HepG2 (cell line): ENCODE measurements around the gene RABGGTA. TPM values are rescaled to one million over a fixed set of nuclear protein-coding genes. Genes with fewer than 3 reads are reported as not detected.

Source experiments
- BCL6 ChIP-seq: IDR thresholded peaks from 2 replicates; pipeline ENCODE4 v1.6.1; 2016; ENCODE audit warnings: missing genetic modification reagents, missing compliant biosample characterization
- ETV5 ChIP-seq: IDR thresholded peaks from 2 replicates; pipeline ENCODE4 v1.6.1; 2018; ENCODE audit warnings: missing biosample characterization, missing genetic modification reagents, inconsistent platforms, borderline replicate concordance
- HES4 ChIP-seq: sonication (generic); formaldehyde crosslinking; IDR thresholded peaks from 2 replicates; pipeline ENCODE4 v1.9.0; 2021; ENCODE audit warnings: mild to moderate bottlenecking, missing genetic modification reagents, borderline replicate concordance
- MAX ChIP-seq: IDR thresholded peaks from 2 replicates; pipeline ENCODE4 v1.6.1; 2012; ENCODE audit warnings: inconsistent platforms
- MYC ChIP-seq: sonication (generic); formaldehyde crosslinking; IDR thresholded peaks from 2 replicates; pipeline ENCODE4 v1.9.0; 2021; ENCODE audit warnings: missing genetic modification reagents, borderline replicate concordance
- MZF1 ChIP-seq: sonication (generic); formaldehyde crosslinking; IDR thresholded peaks from 2 replicates; pipeline ENCODE4 v1.8.1; 2023; ENCODE audit warnings: mild to moderate bottlenecking, missing genetic modification reagents, borderline replicate concordance
- REL ChIP-seq: sonication (generic); formaldehyde crosslinking; conservative IDR thresholded peaks from 2 replicates; pipeline ENCODE4 v1.8.0; 2022; ENCODE audit warnings: mild to moderate bottlenecking, missing genetic modification reagents, moderate library complexity
- REXO4 ChIP-seq: sonication (generic); formaldehyde crosslinking; IDR thresholded peaks from 2 replicates; pipeline ENCODE4 v1.8.0; 2022; ENCODE audit warnings: missing genetic modification reagents, mild to moderate bottlenecking, borderline replicate concordance
- RFXANK ChIP-seq: IDR thresholded peaks from 2 replicates; pipeline ENCODE4 v1.6.1; 2016
- RNF2 ChIP-seq: fragments of 450-650 bp; conservative IDR thresholded peaks from 2 replicates; pipeline ENCODE4 v1.6.1; 2016; ENCODE audit warnings: low read depth
- SIN3B ChIP-seq: fragments of 150-350 bp; IDR thresholded peaks from 2 replicates; pipeline ENCODE4 v1.6.1; 2014; ENCODE audit warnings: low read length
- SNAPC2 ChIP-seq: sonication (generic); formaldehyde crosslinking; IDR thresholded peaks from 2 replicates; pipeline ENCODE4 v1.8.1; 2022; ENCODE audit warnings: mild to moderate bottlenecking, missing genetic modification reagents
- SP1 ChIP-seq, 2 experiments: fragments of 450-650 bp in 1 of 2; sonication (generic) in 1 of 2; formaldehyde crosslinking in 1 of 2; IDR thresholded peaks; 2 replicates each; pipeline versions ENCODE4 v1.4.0 to v1.6.1; 2016 to 2020; ENCODE audit warnings: missing genetic modification reagents in 1 of 2
- SRF ChIP-seq: IDR thresholded peaks from 2 replicates; pipeline ENCODE4 v1.6.1; 2011; ENCODE audit warnings: mild to moderate bottlenecking, low read depth, low read length, moderate library complexity
- TEAD3 ChIP-seq: optimal IDR thresholded peaks from 2 replicates; pipeline ENCODE3; 2016; ENCODE audit warnings: borderline replicate concordance
- U2AF2 ChIP-seq: fragments of 200-400 bp; formaldehyde crosslinking; IDR thresholded peaks from 2 replicates; pipeline ENCODE4 v1.6.1; 2017; ENCODE audit warnings: low read depth, mild to moderate bottlenecking, low read length
- ZNF264 ChIP-seq: sonication (generic); formaldehyde crosslinking; IDR thresholded peaks from 2 replicates; pipeline ENCODE4 v1.4.0; 2020; ENCODE audit warnings: missing genetic modification reagents
- ZNF335 ChIP-seq: sonication (generic); formaldehyde crosslinking; IDR thresholded peaks from 2 replicates; pipeline ENCODE4 v1.4.0; 2020; ENCODE audit warnings: missing genetic modification reagents
- ZNF672 ChIP-seq: sonication (generic); formaldehyde crosslinking; IDR thresholded peaks from 2 replicates; pipeline ENCODE4 v1.8.1; 2022; ENCODE audit warnings: missing genetic modification reagents
- ZNF704 ChIP-seq: sonication (generic); formaldehyde crosslinking; IDR thresholded peaks from 2 replicates; pipeline ENCODE4 v1.8.1; 2023; ENCODE audit warnings: mild to moderate bottlenecking, inconsistent platforms, moderate library complexity, missing genetic modification reagents, borderline replicate concordance
- ZNF772 ChIP-seq: sonication (generic); formaldehyde crosslinking; IDR thresholded peaks from 2 replicates; pipeline ENCODE4 v1.5.0; 2020; ENCODE audit warnings: mild to moderate bottlenecking, missing genetic modification reagents
- ZNF777 ChIP-seq: sonication (generic); formaldehyde crosslinking; IDR thresholded peaks from 2 replicates; pipeline ENCODE4 v1.4.0; 2020; ENCODE audit warnings: missing genetic modification reagents
- polyA plus RNA-seq, 8 experiments: library from polyadenylated mRNA; depleted of rRNA in 3 of 8; stranded (reverse) in 7 of 8; unstranded in 1 of 8; fragments of >200 nt; fragmentation: Illumina TruSeq in 4 of 8; extraction: Trizol in 4 of 8; gene quantifications; 2 replicates each; pipeline versions ENCODE4 v1.2.1 to v1.2.3, GENCODE V29; 2011 to 2016; ENCODE audit warnings: low read depth in 4 of 8, missing spikeins in 1 of 8, mixed read lengths in 1 of 8; ENCODE audit not compliant: insufficient read depth in 1 of 8
- total RNA-seq, 5 experiments: library from RNA; depleted of rRNA; stranded (reverse); fragments of >200 nt; fragmentation: Illumina TruSeq; extraction: Trizol; gene quantifications; 2 replicates each; pipeline ENCODE4 v1.2.3, GENCODE V29; 2016; ENCODE audit warnings: low read depth in 1 of 5
- TF ChIP-seq, protein P1 (sequence below): sonication (generic); formaldehyde crosslinking; IDR thresholded peaks from 2 replicates; pipeline ENCODE4 v1.5.0; 2020; ENCODE audit warnings: mild to moderate bottlenecking, missing genetic modification reagents, borderline replicate concordance

The RABGGTA gene
- total and polyA plus RNA-seq, 2 of the 13 experiments (the other 11 are each of a cell fraction or from before 2014, with no cell fraction given) = 57.9 to 90.8 TPM

GRCh38 chr14:24315243-24315806 lies 43.9 kb upstream of the RABGGTA start (continued):
- TF ChIP-seq ZNF777 (CRISPR knock-in tag) (no peak), HES4 (CRISPR knock-in tag) (no peak), SRF (peak; percentile 17; the same call in 1 of the 2 replicates), ZNF264 (CRISPR knock-in tag) (no peak), U2AF2 (no peak), ZNF704 (no peak), ZNF772 (CRISPR knock-in tag) (no peak), REXO4 (no peak), TEAD3 (no peak), BCL6 (CRISPR knock-in tag) (no peak), MZF1 (no peak), SP1 (IDR thresholded peaks at IDR 0.05) (no peak), SP1 (CRISPR knock-in tag; IDR thresholded peaks at IDR 0.05) (no peak), MYC (CRISPR knock-in tag) (no peak), MAX (no peak), ZNF672 (CRISPR knock-in tag) (no peak), RFXANK (CRISPR knock-in tag) (no peak), ZNF335 (CRISPR knock-in tag) (no peak), SNAPC2 (CRISPR knock-in tag) (no peak), SIN3B (no peak), ETV5 (peak; percentile 26; the same call in 1 of the 2 replicates), RNF2 (no peak), REL (CRISPR knock-in tag) (no peak)
- TF ChIP-seq, protein P1, sequence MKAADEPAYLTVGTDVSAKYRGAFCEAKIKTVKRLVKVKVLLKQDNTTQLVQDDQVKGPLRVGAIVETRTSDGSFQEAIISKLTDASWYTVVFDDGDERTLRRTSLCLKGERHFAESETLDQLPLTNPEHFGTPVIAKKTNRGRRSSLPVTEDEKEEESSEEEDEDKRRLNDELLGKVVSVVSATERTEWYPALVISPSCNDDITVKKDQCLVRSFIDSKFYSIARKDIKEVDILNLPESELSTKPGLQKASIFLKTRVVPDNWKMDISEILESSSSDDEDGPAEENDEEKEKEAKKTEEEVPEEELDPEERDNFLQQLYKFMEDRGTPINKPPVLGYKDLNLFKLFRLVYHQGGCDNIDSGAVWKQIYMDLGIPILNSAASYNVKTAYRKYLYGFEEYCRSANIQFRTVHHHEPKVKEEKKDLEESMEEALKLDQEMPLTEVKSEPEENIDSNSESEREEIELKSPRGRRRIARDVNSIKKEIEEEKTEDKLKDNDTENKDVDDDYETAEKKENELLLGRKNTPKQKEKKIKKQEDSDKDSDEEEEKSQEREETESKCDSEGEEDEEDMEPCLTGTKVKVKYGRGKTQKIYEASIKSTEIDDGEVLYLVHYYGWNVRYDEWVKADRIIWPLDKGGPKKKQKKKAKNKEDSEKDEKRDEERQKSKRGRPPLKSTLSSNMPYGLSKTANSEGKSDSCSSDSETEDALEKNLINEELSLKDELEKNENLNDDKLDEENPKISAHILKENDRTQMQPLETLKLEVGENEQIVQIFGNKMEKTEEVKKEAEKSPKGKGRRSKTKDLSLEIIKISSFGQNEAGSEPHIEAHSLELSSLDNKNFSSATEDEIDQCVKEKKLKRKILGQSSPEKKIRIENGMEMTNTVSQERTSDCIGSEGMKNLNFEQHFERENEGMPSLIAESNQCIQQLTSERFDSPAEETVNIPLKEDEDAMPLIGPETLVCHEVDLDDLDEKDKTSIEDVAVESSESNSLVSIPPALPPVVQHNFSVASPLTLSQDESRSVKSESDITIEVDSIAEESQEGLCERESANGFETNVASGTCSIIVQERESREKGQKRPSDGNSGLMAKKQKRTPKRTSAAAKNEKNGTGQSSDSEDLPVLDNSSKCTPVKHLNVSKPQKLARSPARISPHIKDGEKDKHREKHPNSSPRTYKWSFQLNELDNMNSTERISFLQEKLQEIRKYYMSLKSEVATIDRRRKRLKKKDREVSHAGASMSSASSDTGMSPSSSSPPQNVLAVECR (CRISPR knock-in tag) = no peak
